D721Med (cell line): ENCODE measurements around the gene TMSB4X.

ENCODE experiments used
- DNase-seq: peaks from one replicate; pipeline ENCODE4 v3.0.0; 2011; ENCODE audit warnings: low spot score; ENCODE audit not compliant: insufficient read length
- FAIRE-seq: peaks from 2 replicates; lab custom pipeline; 2011; peaks lifted over from hg19 to GRCh38; lab: Jason Lieb, UNC
- CTCF ChIP-seq: IDR thresholded peaks from 2 replicates; pipeline ENCODE4 v1.5.1; 2012; ENCODE audit warnings: mild to moderate bottlenecking, control low read depth; ENCODE audit not compliant: insufficient read depth; ENCODE audit errors: missing control alignments

TMSB4X gene

GRCh38 chrX:13001097-13001496, 26.2 kb downstream of the TMSB4X start:
- no peak for FAIRE-seq
- no peak for DNase-seq
- no peak for TF ChIP-seq CTCF

DNA sequence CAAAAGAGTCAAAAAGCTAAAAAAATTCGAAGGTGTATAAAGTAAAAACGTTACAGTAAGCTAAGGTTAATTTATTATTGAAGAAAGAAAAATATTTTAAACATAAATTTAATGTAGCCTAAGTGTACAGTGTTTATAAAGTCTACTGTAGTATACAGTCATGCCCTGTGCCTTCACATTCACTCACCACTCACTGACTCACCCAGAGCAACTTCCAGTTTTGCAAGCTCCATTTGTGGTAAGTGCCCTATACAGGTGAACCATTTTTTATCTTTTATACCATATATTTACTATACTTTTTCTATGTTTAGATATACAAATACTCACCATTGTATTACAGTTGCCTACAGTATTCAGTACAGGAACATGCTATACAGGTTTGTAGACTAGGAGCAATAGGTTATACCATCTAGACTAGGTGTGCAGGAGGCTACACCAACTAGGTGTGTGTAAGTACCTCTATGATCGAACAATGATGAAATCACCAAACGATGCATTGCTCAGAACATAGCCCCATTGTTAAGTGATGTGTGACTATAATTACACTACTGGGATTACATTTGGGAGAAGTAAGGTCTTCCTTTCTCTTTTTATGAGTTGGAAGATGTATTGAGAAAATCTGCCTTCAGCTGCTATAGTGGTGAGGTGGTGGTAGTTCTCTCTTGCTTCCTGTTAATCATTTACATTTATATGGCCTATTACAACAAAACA, 27.2 kb downstream of the TMSB4X start:
- TF ChIP-seq CTCF = no peak
- DNase-seq (no peak), FAIRE-seq (no peak)

- DNase-seq (no peak), FAIRE-seq (no peak)
- no peak for TF ChIP-seq CTCF
Measured at GRCh38 chrX:13005661-13006473, 31.0 kb downstream of the TMSB4X start.

DNA sequence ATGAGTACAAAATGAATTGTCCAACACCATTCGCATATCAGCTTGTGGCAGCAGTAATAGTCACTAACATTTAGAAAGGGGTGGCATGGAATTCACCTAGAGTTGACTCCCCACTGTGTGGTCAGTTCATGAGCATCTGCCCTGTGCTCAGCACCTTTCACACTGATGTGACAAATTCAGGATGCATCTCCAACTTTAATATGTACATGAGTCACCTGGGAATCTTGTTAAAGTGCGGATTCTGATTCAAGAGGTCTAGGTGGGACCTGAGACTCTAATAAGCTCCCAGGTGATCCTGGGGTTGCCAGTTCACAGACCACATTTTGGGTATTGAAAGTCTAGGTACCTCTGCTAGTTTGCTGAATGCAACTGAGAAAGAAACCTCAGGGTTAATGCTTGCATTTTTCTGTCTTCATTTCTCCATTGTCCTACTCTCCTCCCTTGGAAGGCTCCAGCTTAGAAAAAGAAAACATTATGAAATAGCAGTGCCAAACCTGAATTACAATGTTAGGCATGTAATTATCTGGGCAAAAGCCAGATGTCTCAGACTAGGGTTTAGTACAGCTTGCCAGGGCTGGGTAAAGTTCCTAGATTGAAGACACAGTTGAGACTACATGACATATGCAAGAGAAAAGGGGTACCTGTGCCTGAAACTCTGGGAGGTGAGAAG, 32.7 kb downstream of the TMSB4X start:
- FAIRE-seq (no peak), DNase-seq (no peak)
- no peak for TF ChIP-seq CTCF

- no peak for DNase-seq
- TF ChIP-seq CTCF = no peak
- no peak for FAIRE-seq
Measured at GRCh38 chrX:13008189-13008533, 33.3 kb downstream of the TMSB4X start.

GRCh38 chrX:13008851-13009250, 33.9 kb downstream of the TMSB4X start:
- no peak for TF ChIP-seq CTCF
- DNase-seq (no peak), FAIRE-seq (no peak)
